Activated CD4-positive, alpha-beta T cell treated with anti-CD3 and anti-CD28 coated beads, Interleukin-2, amount 10 ng/mL, durations not matched to agents 7 days and 5 days (primary cell): ENCODE results near the gene KAZN. TPM values are rescaled to one million over a fixed set of nuclear protein-coding genes. Genes with fewer than 3 reads are reported as not detected.

Source experiments
- CTCF ChIA-PET: fragments of 350-600 bp; sonication (Branson Sonifier 250); formaldehyde crosslinking; loops from one replicate; lab custom pipeline; 2021; ENCODE audit warnings: antibody characterized with exemption; lab: Charles Lee
- POLR2A ChIA-PET: fragments of 350-600 bp; sonication (Branson Sonifier 250); formaldehyde crosslinking; loops from one replicate; lab custom pipeline; 2021; ENCODE audit warnings: antibody characterized with exemption; lab: Charles Lee
- DNase-seq: peaks from one replicate; pipeline ENCODE4 v3.0.0-alpha.2; 2020
- H3K27ac Mint-ChIP-seq: one replicate; pipeline ENCODE4 v1.8.0; 2021; ENCODE audit warnings: mild to moderate bottlenecking, moderate library complexity, mixed read lengths
- H3K27me3 Mint-ChIP-seq: one replicate; pipeline ENCODE4 v1.8.0; 2021; ENCODE audit warnings: mixed read lengths
- H3K36me3 Mint-ChIP-seq: one replicate; pipeline ENCODE4 v1.8.0; 2021; ENCODE audit warnings: low read depth, mixed read lengths
- H3K4me1 Mint-ChIP-seq: one replicate; pipeline ENCODE4 v1.8.0; 2021; ENCODE audit warnings: mixed read lengths
- H3K4me3 Mint-ChIP-seq: one replicate; pipeline ENCODE4 v1.8.0; 2021; ENCODE audit warnings: mild to moderate bottlenecking, moderate library complexity, mixed read lengths
- H3K9me3 Mint-ChIP-seq: one replicate; pipeline ENCODE4 v1.8.0; 2021; ENCODE audit warnings: mixed read lengths
- total RNA-seq, 2 experiments: library from RNA; stranded (reverse); gene quantifications; one replicate each; pipeline ENCODE4 v1.2.3, GENCODE V29; 2021

The KAZN gene
- total RNA-seq, 2 experiments from 2014 or later: 0.21 to 0.22 TPM

DNA sequence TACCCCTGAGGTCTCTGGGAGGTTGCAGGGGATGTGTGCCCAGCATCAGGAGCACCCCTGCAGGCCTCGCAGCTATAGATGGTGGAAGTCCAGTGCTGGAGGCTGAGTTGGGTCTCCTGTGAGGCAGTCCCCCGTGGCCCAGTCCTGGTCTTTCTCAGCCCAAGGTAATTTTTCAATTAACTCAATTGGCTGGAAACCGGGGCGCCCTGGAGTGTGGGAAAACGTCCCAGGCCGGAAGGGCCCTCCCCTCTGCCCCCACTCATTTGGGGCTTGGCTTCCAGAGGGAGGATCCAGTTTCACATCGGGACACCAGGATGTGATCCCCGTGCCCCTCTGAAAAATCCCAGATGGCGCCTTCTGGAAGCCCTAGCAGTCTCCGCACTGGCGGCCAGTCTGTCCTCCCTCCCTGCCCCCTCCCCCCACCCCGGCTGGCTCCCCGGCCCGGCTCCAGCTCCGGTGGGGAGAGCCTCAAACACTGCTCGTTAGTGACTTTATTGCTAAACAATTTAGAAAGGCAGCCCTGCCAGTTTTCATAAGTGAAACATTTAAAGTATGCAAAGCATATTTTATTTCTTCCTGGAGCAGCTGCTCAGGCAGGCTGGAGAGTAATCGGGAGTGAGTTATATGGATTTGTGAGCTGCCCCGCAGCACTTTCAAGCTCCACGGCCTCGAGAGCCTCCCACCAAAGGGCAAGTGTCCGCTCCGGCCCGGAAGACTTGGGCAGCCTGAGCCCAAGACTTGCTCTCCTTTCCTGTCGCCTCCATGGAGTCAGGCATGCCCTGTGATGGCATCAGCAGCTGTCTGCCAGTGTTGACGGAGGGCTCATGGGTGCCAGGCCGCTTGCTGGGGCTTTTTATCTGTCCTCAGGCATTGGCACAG lies 346.9 kb downstream of the KAZN start:
- no peaks in the 10 kb centered on the region for H3K4me1 Mint-ChIP-seq
- no peak overlapping the region for H3K4me3 Mint-ChIP-seq
- no peak overlapping the region for H3K27ac Mint-ChIP-seq
- ChIA-PET POLR2A (no interaction called here), CTCF (no interaction called here)
- DNase-seq: no peak
- no peaks in the 10 kb centered on the region for H3K27me3 Mint-ChIP-seq
- no peaks in the 10 kb centered on the region for H3K36me3 Mint-ChIP-seq
- no peaks in the 10 kb centered on the region for H3K9me3 Mint-ChIP-seq

DNA sequence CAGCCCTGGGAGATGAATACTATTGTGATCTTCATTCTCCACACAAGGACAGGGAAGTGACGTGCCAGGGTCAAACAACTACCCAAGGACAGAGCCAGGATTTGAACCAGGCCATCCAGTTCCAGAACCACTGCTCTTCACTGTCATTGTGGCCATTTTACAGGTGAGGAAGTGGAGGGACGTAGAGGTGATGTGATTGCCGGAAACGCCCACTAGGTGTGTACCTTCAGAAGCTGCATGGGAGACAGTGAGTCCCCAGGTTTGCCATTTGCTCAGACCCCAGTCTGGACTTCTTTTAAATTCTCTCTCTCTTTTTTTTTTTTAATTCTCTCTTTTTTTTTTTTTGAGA lies 347.5 kb downstream of the KAZN start:
- no peak overlapping the region for H3K4me3 Mint-ChIP-seq
- CTCF ChIA-PET: interaction anchor here (0.7 kb wide), 1 partner anchor 38 kb away, joined by 3 read pairs; no protein-coding TSS in a partner anchor
- POLR2A ChIA-PET: no interaction called here
- no peaks in the 10 kb centered on the region for H3K9me3 Mint-ChIP-seq
- H3K27me3 Mint-ChIP-seq: no peaks in the 10 kb centered on the region
- no peaks in the 10 kb centered on the region for H3K4me1 Mint-ChIP-seq
- H3K27ac Mint-ChIP-seq: no peak overlapping the region
- no peaks in the 10 kb centered on the region for H3K36me3 Mint-ChIP-seq
- no peak for DNase-seq

DNA sequence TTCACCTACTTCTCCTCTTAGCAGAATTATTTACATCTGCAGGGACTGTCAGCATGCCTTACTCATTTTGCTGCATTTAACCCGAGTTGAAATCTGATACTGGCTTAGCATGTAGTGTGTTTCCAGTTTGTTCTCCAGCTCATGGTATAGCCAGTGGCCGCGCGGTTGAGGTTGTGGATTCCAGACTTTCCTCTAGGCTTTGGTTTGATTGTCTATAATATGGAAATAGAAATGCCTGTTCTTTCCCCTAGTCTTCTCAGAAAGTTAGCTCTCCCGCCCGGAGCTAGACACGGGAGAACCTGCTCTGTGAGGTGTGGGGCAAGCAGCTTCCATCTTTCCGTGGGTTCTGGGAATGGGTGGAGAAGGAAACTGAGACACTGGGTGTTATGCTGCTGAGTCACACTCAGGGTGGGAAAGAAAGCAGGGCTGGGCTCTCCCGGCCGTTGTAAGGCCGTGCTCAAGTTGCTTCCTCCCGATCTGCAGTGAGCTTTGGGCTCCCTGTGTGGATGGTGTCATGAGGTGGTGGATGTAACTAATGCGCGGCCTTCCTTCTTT lies 348.3 kb downstream of the KAZN start:
- CTCF ChIA-PET: interaction anchor here (0.7 kb wide), 1 partner anchor 39 kb away, joined by 3 read pairs; no protein-coding TSS in a partner anchor
- Mint-ChIP-seq H3K27me3 (no peaks in the 10 kb centered on the region), H3K4me3 (no peak overlapping the region), H3K27ac (no peak overlapping the region), H3K4me1 (no peaks in the 10 kb centered on the region), H3K9me3 (no peaks in the 10 kb centered on the region), H3K36me3 (no peaks in the 10 kb centered on the region)
- POLR2A ChIA-PET: no interaction called here
- DNase-seq: no peak

DNA sequence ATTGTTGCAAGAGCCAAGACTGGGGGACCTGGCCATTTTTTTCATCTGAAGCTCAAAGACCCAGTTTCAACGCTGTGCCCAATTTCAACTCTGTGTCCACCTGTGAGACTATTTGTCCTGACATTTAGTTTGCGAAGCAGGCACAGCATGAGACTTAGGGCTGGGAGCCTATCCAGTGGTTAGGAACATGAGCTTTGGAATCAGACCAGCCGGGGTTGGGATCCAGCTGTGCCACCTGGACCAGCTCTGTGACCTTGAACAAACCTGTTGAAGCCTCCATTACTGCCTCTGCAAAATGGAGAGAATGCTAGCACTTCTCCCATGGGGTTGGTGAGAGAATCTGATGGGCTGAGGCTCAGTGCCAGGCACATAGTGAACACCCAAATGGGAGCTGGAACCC lies 348.9 kb downstream of the KAZN start:
- no peak for DNase-seq
- CTCF ChIA-PET: interaction anchor here (0.6 kb wide), 1 partner anchor 60 kb away, joined by 6 read pairs; no protein-coding TSS in a partner anchor
- Mint-ChIP-seq H3K27me3 (no peaks in the 10 kb centered on the region), H3K9me3 (no peaks in the 10 kb centered on the region), H3K4me1 (no peaks in the 10 kb centered on the region), H3K4me3 (no peak overlapping the region), H3K27ac (no peak overlapping the region), H3K36me3 (no peaks in the 10 kb centered on the region)
- POLR2A ChIA-PET: no interaction called here

DNA sequence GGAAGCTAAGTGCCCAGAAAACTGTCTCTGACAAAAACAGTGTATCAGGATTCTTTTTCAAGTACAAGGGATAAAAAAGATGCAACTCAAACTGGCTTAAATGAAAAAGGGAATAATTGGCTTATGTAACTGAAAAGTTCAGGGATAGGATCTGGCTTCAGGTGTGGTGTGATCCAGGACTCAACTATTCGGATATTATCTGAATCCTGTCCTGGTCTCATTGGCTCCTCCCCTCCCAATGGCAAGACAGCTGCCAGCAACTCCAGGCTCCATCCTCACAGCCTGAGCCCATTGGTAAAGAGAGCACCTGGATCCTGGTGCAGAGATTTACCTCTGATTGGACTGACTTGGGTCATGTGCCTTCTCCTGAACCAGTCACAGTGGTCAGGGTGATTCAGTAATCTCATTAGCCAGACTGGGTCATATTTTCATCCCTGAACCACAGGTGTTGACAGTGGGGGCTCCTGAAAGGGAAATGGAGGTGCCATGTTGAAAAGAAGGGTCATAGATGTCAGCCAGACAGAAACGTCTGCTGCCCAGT lies 349.7 kb downstream of the KAZN start:
- H3K27ac Mint-ChIP-seq: no peak overlapping the region
- no peak overlapping the region for H3K4me3 Mint-ChIP-seq
- no peaks in the 10 kb centered on the region for H3K9me3 Mint-ChIP-seq
- POLR2A ChIA-PET: no interaction called here
- H3K36me3 Mint-ChIP-seq: no peaks in the 10 kb centered on the region
- no peak for DNase-seq
- CTCF ChIA-PET: interaction anchor here (0.6 kb wide), 1 partner anchor 61 kb away, joined by 6 read pairs; no protein-coding TSS in a partner anchor
- H3K27me3 Mint-ChIP-seq: no peaks in the 10 kb centered on the region
- no peaks in the 10 kb centered on the region for H3K4me1 Mint-ChIP-seq

DNA sequence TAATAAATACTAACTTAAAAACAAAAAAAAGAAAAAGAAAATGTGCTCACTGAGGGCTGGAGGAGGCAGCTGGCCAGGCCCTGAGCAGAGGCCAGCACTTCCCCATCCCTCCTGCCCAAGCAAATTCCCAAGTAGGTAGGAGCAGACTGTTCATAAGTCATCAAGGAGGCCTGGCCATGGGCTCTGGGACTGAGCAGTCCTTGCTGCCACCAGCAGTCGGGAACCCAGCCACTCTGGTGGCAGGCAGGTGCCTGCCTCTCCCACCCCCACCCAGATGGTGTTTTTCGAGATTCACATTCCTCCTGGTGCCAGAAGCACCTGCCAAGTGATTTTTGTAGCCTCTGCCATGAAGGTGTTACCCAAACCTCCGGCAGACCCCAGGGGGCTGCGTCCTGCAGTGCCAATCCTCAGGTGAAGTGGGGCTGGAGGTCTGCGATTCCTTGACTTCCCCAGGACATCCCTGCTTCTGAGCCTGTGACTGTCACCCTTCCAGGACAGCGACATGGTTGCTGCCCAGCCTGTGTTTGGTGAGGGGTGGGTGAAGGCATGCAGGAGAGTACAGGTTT lies 350.9 kb downstream of the KAZN start:
- DNase-seq: no peak
- H3K36me3 Mint-ChIP-seq: no peaks in the 10 kb centered on the region
- CTCF ChIA-PET: no interaction called here
- no peak overlapping the region for H3K27ac Mint-ChIP-seq
- no peak overlapping the region for H3K4me3 Mint-ChIP-seq
- POLR2A ChIA-PET: no interaction called here
- H3K27me3 Mint-ChIP-seq: no peaks in the 10 kb centered on the region
- no peaks in the 10 kb centered on the region for H3K9me3 Mint-ChIP-seq
- H3K4me1 Mint-ChIP-seq: no peaks in the 10 kb centered on the region

DNA sequence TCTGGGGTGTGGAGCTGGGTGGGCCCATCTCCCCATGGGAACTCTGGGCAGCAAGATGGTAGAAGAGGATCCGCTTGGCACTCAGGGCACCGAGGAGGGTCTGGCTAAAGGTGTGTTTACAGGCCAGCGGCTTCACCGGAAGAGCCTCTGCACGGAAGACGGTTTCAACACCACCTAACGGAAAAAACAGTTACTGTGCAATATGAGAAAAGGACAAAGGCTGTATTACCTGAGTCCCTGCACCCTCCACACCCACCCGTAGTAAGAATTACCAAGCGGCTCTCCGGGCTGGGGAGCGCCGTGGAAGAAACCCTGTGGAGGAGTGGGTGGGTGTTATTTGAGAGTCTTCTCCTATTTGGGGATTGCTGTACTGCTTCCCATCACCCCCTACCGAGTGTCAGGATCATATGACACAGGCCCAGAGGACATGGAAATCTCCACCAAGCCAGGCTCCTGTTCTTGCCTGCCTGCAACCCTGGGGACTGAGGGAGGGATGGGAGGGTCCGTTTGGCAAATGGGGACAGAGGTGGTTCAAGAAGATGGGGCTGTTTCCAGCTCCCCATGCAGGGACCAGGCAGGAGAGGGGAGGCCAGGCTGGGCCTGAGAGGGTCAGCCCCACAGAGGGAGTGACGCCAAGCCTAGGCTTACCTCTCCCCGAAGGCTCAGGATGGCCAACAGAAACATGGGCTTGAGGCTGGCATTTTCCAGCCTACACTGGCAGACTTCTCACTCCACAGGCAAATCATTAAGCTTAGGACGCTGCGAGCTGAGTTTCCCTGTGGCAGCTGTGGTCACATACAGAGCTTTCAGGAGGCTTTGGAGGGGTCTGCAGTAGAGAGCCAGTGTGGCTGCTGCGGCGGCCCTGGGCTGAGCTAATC lies 351.6 kb downstream of the KAZN start:
- Mint-ChIP-seq H3K4me3 (no peak overlapping the region), H3K9me3 (no peaks in the 10 kb centered on the region), H3K4me1 (no peaks in the 10 kb centered on the region), H3K27ac (no peak overlapping the region), H3K36me3 (no peaks in the 10 kb centered on the region), H3K27me3 (no peaks in the 10 kb centered on the region)
- ChIA-PET CTCF (no interaction called here), POLR2A (no interaction called here)
- DNase-seq: no peak

DNA sequence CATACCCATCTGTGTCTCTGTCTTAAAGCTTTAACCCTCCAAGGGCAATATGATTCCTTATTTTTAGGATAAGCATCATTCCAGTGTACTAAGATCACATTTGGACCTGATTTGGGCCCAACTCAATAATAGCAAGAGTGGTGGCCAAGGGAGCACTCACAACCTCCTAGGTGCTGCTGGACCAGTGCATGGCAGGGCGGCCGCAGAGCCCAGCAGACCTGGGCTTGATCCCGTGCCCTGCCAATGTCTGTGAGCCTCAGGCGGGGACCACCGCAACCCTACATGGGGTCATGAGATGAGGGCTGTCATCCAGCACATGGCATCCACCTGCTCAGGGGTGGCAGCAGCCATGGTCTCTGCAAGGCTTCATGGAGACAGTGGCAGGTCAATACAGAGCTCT lies 353.3 kb downstream of the KAZN start:
- Mint-ChIP-seq H3K9me3 (no peaks in the 10 kb centered on the region), H3K36me3 (no peaks in the 10 kb centered on the region), H3K4me3 (no peak overlapping the region), H3K4me1 (no peaks in the 10 kb centered on the region), H3K27ac (no peak overlapping the region), H3K27me3 (no peaks in the 10 kb centered on the region)
- POLR2A ChIA-PET: no interaction called here
- CTCF ChIA-PET: no interaction called here
- no peak for DNase-seq

DNA sequence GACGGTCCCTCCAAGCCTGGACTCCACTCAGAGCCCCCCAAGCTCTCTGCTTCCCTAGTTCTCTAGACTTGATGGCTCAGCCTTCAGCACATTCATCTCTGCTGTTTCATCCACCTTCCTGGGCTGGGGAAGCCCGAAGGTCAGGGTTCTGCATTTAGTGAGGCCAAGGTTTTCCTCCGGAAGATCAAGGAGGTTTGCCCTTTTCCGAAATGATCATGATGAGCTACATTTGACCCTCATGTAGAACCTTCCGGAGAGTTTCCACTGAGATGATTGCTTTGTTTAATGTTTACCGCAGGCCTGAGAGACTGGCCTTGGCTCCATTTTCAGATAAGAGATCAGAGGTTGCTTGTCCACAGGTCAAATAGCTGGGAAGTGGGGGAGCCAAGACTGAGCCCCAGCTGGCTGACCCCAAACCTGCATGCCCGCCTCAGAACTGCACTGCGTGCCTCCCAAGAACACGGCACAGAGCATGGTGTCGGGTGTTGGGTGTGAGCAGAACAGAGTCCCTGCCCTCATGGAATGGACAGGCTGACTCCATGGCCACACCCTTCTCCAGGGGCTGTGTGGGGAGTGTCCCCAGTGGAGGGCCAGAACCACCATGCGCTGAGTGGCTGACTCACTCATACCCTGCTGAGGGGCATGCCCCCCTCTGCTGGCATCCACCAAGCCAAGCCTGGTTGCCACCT lies 354.3 kb downstream of the KAZN start:
- no peak for DNase-seq
- H3K36me3 Mint-ChIP-seq: no peaks in the 10 kb centered on the region
- no peaks in the 10 kb centered on the region for H3K4me1 Mint-ChIP-seq
- ChIA-PET POLR2A (no interaction called here), CTCF (interaction anchor here (0.5 kb wide), 1 partner anchor 84 kb away, joined by 4 read pairs; no protein-coding TSS in a partner anchor)
- H3K27me3 Mint-ChIP-seq: no peaks in the 10 kb centered on the region
- no peak overlapping the region for H3K4me3 Mint-ChIP-seq
- no peak overlapping the region for H3K27ac Mint-ChIP-seq
- H3K9me3 Mint-ChIP-seq: no peaks in the 10 kb centered on the region

DNA sequence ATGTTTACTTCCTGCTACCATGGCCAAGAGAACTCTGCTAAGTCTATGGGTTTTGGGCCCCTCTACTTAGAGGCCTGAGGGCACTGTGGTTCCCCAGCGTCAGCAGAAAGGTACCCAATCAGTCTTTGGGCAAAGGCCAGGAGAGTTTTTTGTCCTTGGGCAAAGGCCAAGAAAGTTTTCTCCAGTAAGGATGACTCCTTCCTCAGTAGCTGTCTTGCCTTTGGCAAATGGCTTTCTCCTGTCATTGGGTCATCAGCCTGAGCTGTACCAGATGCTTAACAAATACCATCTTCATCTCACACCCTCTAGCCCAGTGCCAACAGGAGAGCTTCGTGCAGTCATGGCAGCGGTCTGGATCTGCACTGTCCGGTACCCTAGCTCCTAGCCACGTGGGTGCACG lies 355.7 kb downstream of the KAZN start:
- Mint-ChIP-seq H3K27me3 (no peaks in the 10 kb centered on the region), H3K9me3 (no peaks in the 10 kb centered on the region)
- CTCF ChIA-PET: no interaction called here

DNA sequence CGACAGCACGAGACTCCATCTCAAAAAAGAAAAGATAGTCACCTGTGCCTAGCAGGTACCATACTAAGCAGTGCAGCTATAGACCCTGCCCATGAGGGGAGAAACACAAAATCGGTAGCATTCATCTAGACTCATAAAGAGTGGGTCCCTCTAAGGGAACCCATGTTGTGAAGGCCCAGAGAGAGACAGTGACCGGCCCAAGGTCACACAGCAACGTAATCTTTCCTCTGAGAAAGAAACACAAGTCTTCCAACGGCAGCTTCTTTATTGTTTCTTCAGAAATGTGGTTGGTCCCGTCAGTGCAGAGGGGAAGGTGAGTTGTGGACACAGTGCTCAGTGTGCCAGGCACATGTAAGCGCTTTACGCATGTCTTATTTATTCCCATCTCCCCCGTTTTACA lies 356.4 kb downstream of the KAZN start:
- no peak overlapping the region for H3K27ac Mint-ChIP-seq
- no peak for DNase-seq
- ChIA-PET POLR2A (no interaction called here), CTCF (no interaction called here)
- H3K4me1 Mint-ChIP-seq: no peaks in the 10 kb centered on the region
- no peaks in the 10 kb centered on the region for H3K36me3 Mint-ChIP-seq
- H3K4me3 Mint-ChIP-seq: no peak overlapping the region
- H3K27me3 Mint-ChIP-seq: no peaks in the 10 kb centered on the region
- H3K9me3 Mint-ChIP-seq: no peaks in the 10 kb centered on the region

More for the DNA sequence above, 355.7 kb downstream of the KAZN start:
- POLR2A ChIA-PET: no interaction called here
- DNase-seq: no peak
- H3K4me1 Mint-ChIP-seq: no peaks in the 10 kb centered on the region
- no peak overlapping the region for H3K4me3 Mint-ChIP-seq
- no peak overlapping the region for H3K27ac Mint-ChIP-seq
- no peaks in the 10 kb centered on the region for H3K36me3 Mint-ChIP-seq

DNA sequence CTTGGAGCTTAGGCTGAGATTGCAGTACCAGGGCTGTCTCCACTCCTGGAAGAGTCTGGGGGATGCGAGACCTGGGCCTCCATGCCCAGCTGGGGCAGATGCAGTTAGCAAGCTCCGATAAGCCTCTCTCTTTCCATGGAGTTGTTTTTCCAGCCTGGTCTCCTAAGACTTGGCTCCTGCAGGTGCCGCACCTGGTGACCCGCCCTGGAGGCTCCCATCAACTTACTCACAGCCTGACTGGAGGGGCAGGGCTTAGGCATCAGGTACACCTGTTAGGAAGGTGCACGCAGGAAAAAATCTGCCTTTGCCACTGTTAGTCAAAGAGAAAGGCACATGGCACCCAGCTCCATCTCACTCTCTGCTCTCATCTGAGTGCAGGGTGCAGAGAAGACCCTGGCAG lies 356.9 kb downstream of the KAZN start:
- Mint-ChIP-seq H3K4me3 (no peak overlapping the region), H3K27ac (no peak overlapping the region), H3K27me3 (no peaks in the 10 kb centered on the region), H3K4me1 (no peaks in the 10 kb centered on the region), H3K9me3 (no peaks in the 10 kb centered on the region), H3K36me3 (no peaks in the 10 kb centered on the region)
- POLR2A ChIA-PET: no interaction called here
- DNase-seq: no peak
- CTCF ChIA-PET: no interaction called here
